Right forelimb (tissue), 1 donor: ENCODE data around the gene RIPOR3.
"Not testable (repeated sequence)": the region's sequence is repeated elsewhere in the genome, so short reads cannot be mapped to it uniquely, and the experiment has no call there.

Experiments
- DNase-seq: peaks from one replicate; pipeline ENCODE4 v3.0.0-alpha.2; 2018

Gene RIPOR3

DNA sequence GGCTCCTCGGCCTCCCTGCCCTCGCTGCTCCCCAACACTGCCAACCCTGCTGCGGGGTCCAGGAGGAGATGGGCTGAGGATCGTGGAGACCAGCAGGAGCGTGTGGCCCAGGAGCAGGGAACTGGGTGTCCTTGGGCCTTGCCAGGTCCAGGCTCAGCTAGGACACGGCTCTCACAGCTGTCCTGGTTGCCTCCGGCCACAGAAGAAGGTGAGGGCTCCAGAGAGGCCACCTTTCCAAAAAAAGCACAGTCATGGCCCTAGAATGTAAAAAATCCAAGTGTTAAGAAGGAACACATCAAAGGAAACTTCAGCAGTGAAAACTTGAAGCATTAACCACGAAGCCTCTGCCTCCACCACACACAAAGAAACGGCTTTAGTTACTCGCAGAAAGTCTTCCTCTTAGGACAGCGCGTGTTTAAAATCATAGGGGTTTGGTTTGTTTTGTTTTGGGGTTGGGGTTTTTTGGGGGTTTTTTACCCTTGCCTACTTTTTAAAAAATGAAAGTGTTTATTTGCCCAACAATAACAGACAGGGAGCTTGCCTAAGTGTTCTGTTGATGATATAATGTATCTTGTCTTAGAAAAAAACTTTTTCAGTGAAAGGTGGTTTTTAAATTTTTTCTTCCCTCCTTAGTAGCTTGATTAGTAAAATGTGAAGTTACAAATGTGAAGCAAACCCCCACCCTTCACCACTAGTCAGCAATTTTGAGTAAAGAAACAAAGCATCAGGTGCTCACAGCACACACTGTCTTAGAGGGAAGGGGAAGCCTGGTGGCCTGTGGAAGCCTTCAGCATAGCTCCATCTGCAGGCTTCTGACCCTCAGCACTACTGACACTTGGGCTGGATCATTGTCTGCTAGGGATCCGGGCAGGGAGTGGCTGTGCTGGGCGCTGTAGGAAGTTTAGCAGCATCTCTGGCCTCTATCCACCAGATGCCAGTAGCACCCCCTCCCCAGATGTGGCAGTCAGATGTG lies 121.2 kb downstream of the RIPOR3 start:
- no peak for DNase-seq

- DNase-seq = not testable (repeated sequence)
Measured at GRCh38 chr20:50569487-50569863, 121.9 kb downstream of the RIPOR3 start.

DNA sequence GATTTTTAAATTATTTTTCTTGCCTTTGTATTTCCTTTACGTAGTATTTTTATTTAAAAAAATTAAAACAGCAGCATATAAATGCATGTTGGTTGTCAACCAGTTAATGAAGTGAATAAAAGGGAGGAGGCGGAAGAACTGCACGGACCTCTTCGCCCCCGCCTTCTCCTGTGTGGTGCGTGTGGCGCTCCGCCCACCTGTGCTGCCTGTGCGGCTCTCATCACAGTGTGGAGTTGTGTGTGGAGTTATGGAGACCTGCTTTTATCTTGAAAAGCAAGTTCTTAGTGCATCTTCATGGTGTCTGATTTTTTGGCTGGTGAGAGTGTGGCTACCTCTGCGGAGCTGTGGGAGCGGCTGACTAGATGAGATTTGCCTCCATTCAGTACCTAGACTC lies 122.8 kb downstream of the RIPOR3 start:
- DNase-seq = no peak

GRCh38 chr20:50567860-50568548 lies 123.3 kb downstream of the RIPOR3 start:
- DNase-seq = no peak

DNA sequence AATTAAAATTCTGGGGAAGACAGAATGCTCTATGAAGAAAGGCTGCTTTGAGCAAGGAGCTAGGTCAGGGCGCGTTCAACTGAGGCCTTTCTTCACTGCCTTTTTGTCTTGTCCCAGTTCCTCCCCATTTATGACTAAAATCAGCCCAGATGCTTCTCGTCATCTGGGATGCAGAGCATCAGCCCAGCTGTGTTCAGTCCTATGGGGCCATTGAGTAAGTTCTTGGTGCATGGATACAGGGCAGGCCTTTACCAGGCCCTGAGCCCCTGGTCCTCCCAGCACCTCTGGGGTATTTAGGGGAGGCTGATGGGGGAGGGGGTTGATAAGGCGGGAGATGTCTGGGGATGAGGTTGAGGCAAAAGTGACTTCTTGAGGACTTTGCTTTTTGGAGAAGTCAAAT lies 125.5 kb downstream of the RIPOR3 start:
- no peak for DNase-seq

DNA sequence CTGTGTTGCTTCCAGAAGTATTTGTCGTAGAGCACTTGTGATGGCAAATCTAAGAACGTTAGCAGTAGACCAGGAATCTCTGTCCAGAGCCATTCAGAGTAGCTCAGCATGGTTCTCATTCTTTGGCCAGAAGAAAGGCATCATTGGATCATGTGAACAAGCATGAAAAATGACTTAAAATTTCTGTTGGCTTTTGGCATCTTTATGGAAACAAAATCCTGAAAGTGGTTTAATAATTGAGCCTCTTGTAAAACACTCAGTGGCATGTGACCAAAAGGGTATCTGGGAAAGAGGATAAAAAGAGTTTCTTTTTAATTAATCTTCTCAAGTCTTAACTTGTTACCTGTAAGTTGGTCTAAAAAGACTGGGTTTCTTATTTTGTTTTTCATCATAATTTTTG lies 126.0 kb downstream of the RIPOR3 start:
- no peak for DNase-seq

GRCh38 chr20:50563133-50563944 lies 128.0 kb downstream of the RIPOR3 start:
- no peak for DNase-seq

- DNase-seq = no peak
Measured at GRCh38 chr20:50562262-50562701, 129.1 kb downstream of the RIPOR3 start.

- no peak for DNase-seq
Measured at GRCh38 chr20:50561379-50562078, 129.8 kb downstream of the RIPOR3 start.

GRCh38 chr20:50560867-50561266 lies 130.5 kb downstream of the RIPOR3 start:
- no peak for DNase-seq

DNA sequence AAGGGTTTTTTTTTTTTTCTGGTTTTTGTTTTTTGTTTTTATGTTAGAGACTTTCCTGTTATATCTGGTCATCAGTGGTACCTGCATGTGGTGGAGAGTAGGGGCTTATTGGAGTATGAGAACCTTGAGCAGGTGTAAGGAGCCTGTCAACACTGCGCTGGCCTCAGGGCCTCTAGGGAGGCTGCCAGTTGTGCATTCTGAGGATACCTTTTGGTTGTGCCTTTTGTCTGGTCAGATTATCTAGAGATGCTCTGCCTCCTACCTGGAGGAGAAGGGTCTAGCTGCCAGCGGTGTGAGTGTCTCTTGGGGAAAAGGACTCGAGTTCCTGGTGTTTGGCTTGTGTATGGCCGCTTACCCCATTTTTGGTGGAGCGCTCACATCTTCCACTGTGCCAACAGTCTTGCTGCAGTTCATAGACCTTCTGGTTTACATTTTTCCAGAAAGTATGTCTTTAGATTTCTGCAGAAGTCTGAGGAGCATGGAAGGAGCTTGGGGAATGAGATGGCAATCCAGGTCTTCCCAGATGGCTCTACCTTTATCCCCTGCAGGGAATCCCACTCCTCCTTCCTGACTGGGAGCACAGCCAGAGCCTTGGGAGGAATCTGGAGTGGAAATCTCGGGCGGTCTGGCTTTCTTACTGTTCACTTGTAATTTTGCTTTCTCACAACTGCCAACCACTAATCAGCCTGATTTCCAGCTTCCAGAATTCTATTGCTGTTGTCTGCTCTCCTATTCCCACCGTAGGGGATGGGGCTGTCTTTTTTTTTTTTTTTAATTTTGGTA lies 131.3 kb downstream of the RIPOR3 start:
- DNase-seq = no peak

DNA sequence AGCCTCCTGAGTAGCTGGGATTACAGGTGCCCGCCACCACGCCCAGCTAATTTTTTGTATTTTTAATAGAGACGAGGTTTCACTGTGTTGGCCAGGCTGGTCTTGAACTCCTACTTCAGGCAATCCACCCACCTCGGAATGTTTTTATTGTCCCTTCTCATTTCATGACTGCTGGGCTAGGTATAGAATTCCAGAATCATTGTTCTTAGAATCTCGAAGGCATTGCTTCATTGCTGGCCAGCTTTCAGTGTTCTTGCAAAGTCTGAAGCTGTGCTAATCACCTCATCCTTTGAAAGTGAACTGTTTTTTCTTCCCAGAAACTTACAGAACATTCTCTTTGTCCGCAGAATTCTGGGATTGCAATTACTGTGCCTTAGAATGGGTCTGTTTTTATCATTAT lies 132.2 kb downstream of the RIPOR3 start:
- no peak for DNase-seq

DNA sequence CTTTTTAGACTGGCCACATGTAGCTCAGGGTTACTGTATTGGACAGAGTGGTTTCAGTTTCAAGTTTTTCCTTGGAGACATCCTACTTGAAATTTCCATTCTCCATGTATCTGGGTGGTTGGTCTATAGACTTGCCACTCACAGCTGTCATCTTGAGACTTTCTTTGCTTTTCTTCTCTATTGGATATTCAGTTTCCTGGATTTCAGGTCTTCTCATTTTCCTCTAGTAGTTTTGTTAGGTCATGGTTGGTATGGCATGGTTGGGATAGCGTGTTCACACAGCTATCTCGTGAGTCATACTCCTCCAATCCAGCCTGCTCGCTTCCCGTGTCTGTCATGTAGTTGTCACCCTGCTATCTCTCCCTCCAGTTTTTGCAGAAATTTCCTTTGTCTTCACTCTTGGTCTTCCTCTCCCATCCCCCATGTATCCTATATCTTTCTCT lies 132.8 kb downstream of the RIPOR3 start:
- no peak for DNase-seq

DNA sequence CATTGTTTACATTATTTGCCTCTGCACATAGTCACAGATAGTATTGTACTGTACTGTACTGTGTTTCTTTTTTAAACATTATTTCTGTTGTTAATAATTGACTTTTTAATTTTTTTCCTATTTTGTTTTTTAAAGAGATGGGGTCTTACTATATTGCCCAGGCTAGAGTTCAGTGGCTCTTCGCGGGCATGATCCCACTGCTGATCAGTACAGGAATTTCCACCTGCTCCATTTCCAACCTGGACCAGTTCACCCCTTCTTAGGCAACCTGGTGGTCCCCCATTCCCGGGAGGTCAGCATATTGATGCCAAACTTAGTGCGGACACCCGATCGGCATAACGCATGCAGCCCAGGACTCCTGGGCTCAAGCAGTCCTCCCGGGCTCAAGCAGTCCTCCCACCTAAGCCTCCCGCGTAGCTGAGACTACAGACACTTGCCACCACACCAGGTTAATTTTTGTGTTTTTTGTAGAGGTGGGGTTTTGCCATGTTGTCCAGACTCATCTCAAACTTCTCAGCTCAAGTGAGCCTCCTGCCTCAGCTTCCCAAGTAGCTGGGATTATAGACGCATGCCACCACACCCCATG lies 133.7 kb downstream of the RIPOR3 start:
- DNase-seq = no peak

- DNase-seq = no peak
Measured at GRCh38 chr20:50555662-50556061, 135.7 kb downstream of the RIPOR3 start.

DNA sequence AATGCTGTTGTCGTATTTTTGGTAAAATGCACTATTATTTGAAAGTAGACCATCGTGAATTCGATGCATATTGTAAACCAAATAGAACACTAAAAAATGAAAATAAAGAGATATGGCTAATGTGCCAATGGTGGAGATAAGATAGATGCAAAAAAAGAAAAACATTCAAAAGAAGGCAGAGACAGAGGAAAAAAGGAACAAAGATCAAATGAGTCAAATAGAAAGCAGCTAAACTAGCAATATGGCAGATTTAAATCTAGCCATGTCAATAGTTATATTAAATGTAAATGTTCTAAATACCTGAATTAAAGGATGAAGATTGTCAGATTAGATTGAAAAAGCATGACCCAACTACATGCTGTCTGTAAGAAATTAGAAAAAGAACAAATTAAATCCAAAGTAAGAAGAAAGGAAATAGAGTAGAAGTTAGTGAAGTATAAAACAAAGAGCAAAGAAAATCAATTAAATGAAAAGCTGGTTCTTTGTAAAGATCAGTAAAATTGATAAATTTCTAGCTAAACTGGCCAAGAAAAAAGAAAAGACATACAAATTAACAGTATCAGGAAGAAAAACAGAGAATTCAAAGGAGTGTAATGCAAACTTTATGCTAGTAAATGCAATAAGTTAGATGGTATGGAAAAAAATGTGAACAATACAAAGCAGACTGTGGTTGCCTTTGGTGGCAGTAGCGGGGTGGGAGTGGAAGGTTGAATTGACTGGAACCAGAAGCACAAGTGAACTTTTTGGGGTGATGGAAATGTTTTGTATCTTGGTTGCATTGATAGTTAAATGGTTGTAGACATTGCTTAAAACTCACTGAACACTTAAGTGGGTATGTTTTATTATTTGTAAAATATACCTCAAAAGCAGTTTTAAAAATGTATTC lies 136.4 kb downstream of the RIPOR3 start:
- DNase-seq = no peak

DNA sequence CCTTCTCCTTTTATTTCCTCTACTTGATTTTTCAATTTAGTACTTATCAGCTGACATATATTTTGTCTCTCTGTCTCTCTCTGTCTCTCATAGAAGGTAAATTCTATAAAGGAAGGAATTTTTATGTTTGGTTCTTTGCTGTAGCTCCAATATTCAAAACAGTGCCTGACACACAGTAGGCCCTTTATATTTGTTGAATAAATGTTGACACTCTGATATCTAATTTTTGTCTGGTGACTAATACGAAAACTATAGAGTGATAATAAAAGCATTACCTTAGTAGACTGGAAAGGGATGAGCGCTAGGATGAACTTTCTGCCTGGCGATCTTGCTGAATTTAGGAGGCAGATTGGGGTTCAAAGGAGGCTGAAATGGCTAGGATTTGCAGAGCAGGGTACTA lies 138.4 kb downstream of the RIPOR3 start:
- DNase-seq = no peak

DNA sequence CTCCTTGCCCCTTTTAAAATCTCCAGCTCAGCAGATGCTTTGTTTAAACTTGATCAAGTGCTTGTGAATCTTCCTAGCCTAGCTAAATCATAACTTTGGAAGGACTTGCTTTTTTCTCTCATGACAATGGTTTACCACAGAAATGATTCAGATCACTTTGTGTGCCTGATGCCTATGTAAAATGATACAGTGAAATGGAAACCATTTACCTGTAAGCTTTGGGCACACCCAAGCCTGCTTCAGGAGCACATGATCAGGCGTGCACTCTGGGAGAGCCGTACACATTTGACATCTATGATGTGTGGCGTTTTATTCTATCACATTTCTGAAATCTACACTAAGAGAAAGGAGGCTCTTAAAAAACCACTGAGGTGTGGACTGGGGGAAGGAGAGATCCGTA lies 140.1 kb downstream of the RIPOR3 start:
- DNase-seq = no peak

- DNase-seq = no peak
Measured at GRCh38 chr20:50550531-50550930, 140.8 kb downstream of the RIPOR3 start.

GRCh38 chr20:50548396-50548795 lies 142.9 kb downstream of the RIPOR3 start:
- DNase-seq = no peak
